Measurements from ENCODE around the gene CARS2. TPM values are rescaled to one million over a fixed set of nuclear protein-coding genes. Genes with fewer than 3 reads are reported as not detected.
"Not testable (repeated sequence)": the region's sequence is repeated elsewhere in the genome, so short reads cannot be mapped to it uniquely, and the experiment has no call there.

CARS2 gene
- total RNA-seq, 1 experiment from 2014 or later = 31.9 TPM

GRCh38 chr13:110702089-110702488, 3.8 kb downstream of the CARS2 start:
- Histone ChIP-seq H3K27ac (ENCODE audit: low read length) (no peak overlapping the region), H3K9me3 (ENCODE audit: control insufficient read depth, insufficient read depth, low read depth, low read length) (no peaks in the 10 kb centered on the region), H3K36me3 (ENCODE audit: control insufficient read depth, insufficient read depth, low read length) (no peaks in the 10 kb centered on the region), H3K27me3 (ENCODE audit: control insufficient read depth, insufficient read depth, low read length) (no peaks in the 10 kb centered on the region), H3K4me1 (ENCODE audit: control insufficient read depth, insufficient read depth, low read length) (peaks cover 5% of the 10 kb centered on the region), H3K4me3 (ENCODE audit: low read depth in 2 of 2, low read length in 2 of 2) (no peak overlapping the region)
- intact Hi-C loops (cut with micrococcal nuclease; ENCODE audit: unreplicated experiment) = no loop called here
- DNase-seq (ENCODE audit: low read depth, low spot score) (no peak), ATAC-seq (no peak)
- ChIA-PET POLR2A (no interaction called here), CTCF (no interaction called here)
- TF ChIP-seq SIN3A (IDR thresholded peaks at IDR 0.05; ENCODE audit: borderline replicate concordance, insufficient read depth, low read depth, low read length) (no peak), POLR2AphosphoS5 (IDR thresholded peaks at IDR 0.05; ENCODE audit: low read depth, low read length) (no peak), TCF7L2 (IDR thresholded peaks at IDR 0.05; ENCODE audit: low read depth, low read length) (no peak)
- TF ChIP-seq, protein P1, sequence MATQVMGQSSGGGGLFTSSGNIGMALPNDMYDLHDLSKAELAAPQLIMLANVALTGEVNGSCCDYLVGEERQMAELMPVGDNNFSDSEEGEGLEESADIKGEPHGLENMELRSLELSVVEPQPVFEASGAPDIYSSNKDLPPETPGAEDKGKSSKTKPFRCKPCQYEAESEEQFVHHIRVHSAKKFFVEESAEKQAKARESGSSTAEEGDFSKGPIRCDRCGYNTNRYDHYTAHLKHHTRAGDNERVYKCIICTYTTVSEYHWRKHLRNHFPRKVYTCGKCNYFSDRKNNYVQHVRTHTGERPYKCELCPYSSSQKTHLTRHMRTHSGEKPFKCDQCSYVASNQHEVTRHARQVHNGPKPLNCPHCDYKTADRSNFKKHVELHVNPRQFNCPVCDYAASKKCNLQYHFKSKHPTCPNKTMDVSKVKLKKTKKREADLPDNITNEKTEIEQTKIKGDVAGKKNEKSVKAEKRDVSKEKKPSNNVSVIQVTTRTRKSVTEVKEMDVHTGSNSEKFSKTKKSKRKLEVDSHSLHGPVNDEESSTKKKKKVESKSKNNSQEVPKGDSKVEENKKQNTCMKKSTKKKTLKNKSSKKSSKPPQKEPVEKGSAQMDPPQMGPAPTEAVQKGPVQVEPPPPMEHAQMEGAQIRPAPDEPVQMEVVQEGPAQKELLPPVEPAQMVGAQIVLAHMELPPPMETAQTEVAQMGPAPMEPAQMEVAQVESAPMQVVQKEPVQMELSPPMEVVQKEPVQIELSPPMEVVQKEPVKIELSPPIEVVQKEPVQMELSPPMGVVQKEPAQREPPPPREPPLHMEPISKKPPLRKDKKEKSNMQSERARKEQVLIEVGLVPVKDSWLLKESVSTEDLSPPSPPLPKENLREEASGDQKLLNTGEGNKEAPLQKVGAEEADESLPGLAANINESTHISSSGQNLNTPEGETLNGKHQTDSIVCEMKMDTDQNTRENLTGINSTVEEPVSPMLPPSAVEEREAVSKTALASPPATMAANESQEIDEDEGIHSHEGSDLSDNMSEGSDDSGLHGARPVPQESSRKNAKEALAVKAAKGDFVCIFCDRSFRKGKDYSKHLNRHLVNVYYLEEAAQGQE (IDR thresholded peaks at IDR 0.05; ENCODE audit: insufficient read depth in 1 of 2, low read depth in 2 of 2, low read length in 1 of 2) = no peak
- TF ChIP-seq, protein P2, sequence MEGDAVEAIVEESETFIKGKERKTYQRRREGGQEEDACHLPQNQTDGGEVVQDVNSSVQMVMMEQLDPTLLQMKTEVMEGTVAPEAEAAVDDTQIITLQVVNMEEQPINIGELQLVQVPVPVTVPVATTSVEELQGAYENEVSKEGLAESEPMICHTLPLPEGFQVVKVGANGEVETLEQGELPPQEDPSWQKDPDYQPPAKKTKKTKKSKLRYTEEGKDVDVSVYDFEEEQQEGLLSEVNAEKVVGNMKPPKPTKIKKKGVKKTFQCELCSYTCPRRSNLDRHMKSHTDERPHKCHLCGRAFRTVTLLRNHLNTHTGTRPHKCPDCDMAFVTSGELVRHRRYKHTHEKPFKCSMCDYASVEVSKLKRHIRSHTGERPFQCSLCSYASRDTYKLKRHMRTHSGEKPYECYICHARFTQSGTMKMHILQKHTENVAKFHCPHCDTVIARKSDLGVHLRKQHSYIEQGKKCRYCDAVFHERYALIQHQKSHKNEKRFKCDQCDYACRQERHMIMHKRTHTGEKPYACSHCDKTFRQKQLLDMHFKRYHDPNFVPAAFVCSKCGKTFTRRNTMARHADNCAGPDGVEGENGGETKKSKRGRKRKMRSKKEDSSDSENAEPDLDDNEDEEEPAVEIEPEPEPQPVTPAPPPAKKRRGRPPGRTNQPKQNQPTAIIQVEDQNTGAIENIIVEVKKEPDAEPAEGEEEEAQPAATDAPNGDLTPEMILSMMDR (IDR thresholded peaks at IDR 0.05) = no peak
- no TSS peak for BruUV-seq (replicated peaks)
- in situ Hi-C loops (cut with HindIII; ENCODE audit: low pct_unique_long_range_greater_than_20kb, low sequenced_read_pairs) = no loop called here

- BruUV-seq (replicated peaks); in situ Hi-C loops (cut with HindIII; ENCODE audit: low pct_unique_long_range_greater_than_20kb, low sequenced_read_pairs); CTCF ChIA-PET: not testable (repeated sequence)
Observed at GRCh38 chr13:110701061-110701460, 4.9 kb downstream of the CARS2 start.

GRCh38 chr13:110700641-110701040, 5.3 kb downstream of the CARS2 start:
- intact Hi-C loops (cut with micrococcal nuclease; ENCODE audit: unreplicated experiment) (no loop called here), in situ Hi-C loops (cut with HindIII; ENCODE audit: low pct_unique_long_range_greater_than_20kb, low sequenced_read_pairs) (no loop called here)
- no peak for TF ChIP-seq POLR2AphosphoS5 (IDR thresholded peaks at IDR 0.05; ENCODE audit: low read depth, low read length)
- Histone ChIP-seq H3K4me3 (ENCODE audit: low read depth in 2 of 2, low read length in 2 of 2) (no peak overlapping the region), H3K4me1 (ENCODE audit: control insufficient read depth, insufficient read depth, low read length) (no peaks in the 10 kb centered on the region; the same call in 1 of the 2 replicates), H3K9me3 (ENCODE audit: control insufficient read depth, insufficient read depth, low read depth, low read length) (no peaks in the 10 kb centered on the region), H3K27me3 (ENCODE audit: control insufficient read depth, insufficient read depth, low read length) (no peaks in the 10 kb centered on the region), H3K27ac (ENCODE audit: low read length) (no peak overlapping the region), H3K36me3 (ENCODE audit: control insufficient read depth, insufficient read depth, low read length) (no peaks in the 10 kb centered on the region)
- no peak for DNase-seq (ENCODE audit: low read depth, low spot score)
- no TSS peak for BruUV-seq (replicated peaks)
- ChIA-PET POLR2A (no interaction called here), CTCF (no interaction called here)
- ATAC-seq = no peak

More at GRCh38 chr13:110701061-110701460, 4.9 kb downstream of the CARS2 start:
- H3K4me1 ChIP-seq (ENCODE audit: control insufficient read depth, insufficient read depth, low read length); H3K36me3 ChIP-seq (ENCODE audit: control insufficient read depth, insufficient read depth, low read length); ATAC-seq; intact Hi-C loops (cut with micrococcal nuclease; ENCODE audit: unreplicated experiment); H3K27me3 ChIP-seq (ENCODE audit: control insufficient read depth, insufficient read depth, low read length); H3K9me3 ChIP-seq (ENCODE audit: control insufficient read depth, insufficient read depth, low read depth, low read length); H3K4me3 ChIP-seq (ENCODE audit: low read depth in 2 of 2, low read length in 2 of 2); DNase-seq (ENCODE audit: low read depth, low spot score); POLR2A ChIA-PET; H3K27ac ChIP-seq (ENCODE audit: low read length): not testable (repeated sequence)
